Hepatocyte (in vitro differentiated cells): ENCODE data around the gene REEP6. TPM values are rescaled to one million over a fixed set of nuclear protein-coding genes. Genes with fewer than 3 reads are reported as not detected.

Experiments used
- DNase-seq: peaks from one replicate; pipeline ENCODE4 v3.0.0-alpha.2; 2016; ENCODE audit warnings: low spot score
- H2AFZ ChIP-seq: fragments of 200-600 bp; sonication (generic); 2 replicates; pipeline ENCODE4 v1.6.0; 2016; ENCODE audit warnings: antibody characterized with exemption, mild to moderate bottlenecking
- H3K27ac ChIP-seq: fragments of 200-600 bp; sonication (generic); 2 replicates; pipeline ENCODE4 v1.5.1; 2016; ENCODE audit warnings: mild to moderate bottlenecking
- H3K27me3 ChIP-seq: fragments of 200-600 bp; sonication (generic); 2 replicates; pipeline ENCODE4 v1.6.1; 2016
- H3K36me3 ChIP-seq: fragments of 200-600 bp; sonication (generic); replicated peaks from 2 replicates; pipeline ENCODE4 v1.5.1; 2016; ENCODE audit warnings: low read depth; ENCODE audit not compliant: insufficient read depth
- H3K4me1 ChIP-seq: fragments of 200-600 bp; sonication (generic); 2 replicates; pipeline ENCODE4 v1.5.1; 2016; ENCODE audit warnings: mild to moderate bottlenecking, moderate library complexity; ENCODE audit not compliant: insufficient read depth
- H3K4me2 ChIP-seq: fragments of 200-600 bp; sonication (generic); 2 replicates; pipeline ENCODE4 v1.6.0; 2016
- H3K4me3 ChIP-seq: fragments of 200-600 bp; sonication (generic); 2 replicates; pipeline ENCODE4 v1.5.1; 2016; ENCODE audit warnings: mild to moderate bottlenecking
- H3K79me2 ChIP-seq: fragments of 200-600 bp; sonication (generic); 2 replicates; pipeline ENCODE4 v1.6.0; 2017; ENCODE audit warnings: mild to moderate bottlenecking
- H3K9me2 ChIP-seq: fragments of 200-600 bp; sonication (generic); replicated peaks from 2 replicates; pipeline ENCODE4 v1.6.0; 2017; ENCODE audit warnings: mild to moderate bottlenecking; ENCODE audit not compliant: insufficient read depth
- H3K9me3 ChIP-seq: fragments of 200-600 bp; sonication (generic); 2 replicates; pipeline ENCODE4 v1.5.1; 2016; ENCODE audit warnings: low read depth, mild to moderate bottlenecking
- H4K20me1 ChIP-seq: fragments of 200-600 bp; sonication (generic); 2 replicates; pipeline ENCODE4 v1.6.0; 2016; ENCODE audit warnings: mild to moderate bottlenecking; ENCODE audit not compliant: insufficient read depth, poor library complexity, severe bottlenecking
- CTCF ChIP-seq: fragments of 200-600 bp; sonication (generic); IDR thresholded peaks from 2 replicates; pipeline ENCODE4 v1.5.1; 2016; ENCODE audit warnings: antibody characterized with exemption, mild to moderate bottlenecking; ENCODE audit not compliant: poor library complexity
- EZH2 ChIP-seq: fragments of 200-600 bp; sonication (generic); IDR thresholded peaks from 2 replicates; pipeline ENCODE4 v1.6.1; 2016; ENCODE audit warnings: antibody characterized with exemption, mild to moderate bottlenecking, borderline replicate concordance
- EZH2phosphoT487 ChIP-seq: fragments of 200-600 bp; sonication (generic); IDR thresholded peaks from one replicate; pipeline ENCODE4 v1.6.1; 2018; ENCODE audit warnings: antibody characterized with exemption, mild to moderate bottlenecking, low read depth, moderate library complexity; ENCODE audit not compliant: unreplicated experiment, severe bottlenecking
- WGBS: methylation state at CpG from one replicate; pipeline ENCODE4 v1.1.6; 2016; ENCODE audit warnings: low lambda C conversion rate; ENCODE audit errors: missing lambda C conversion rate; 5-methylcytosine and 5-hydroxymethylcytosine counted together
- polyA plus RNA-seq: library from polyadenylated mRNA; unstranded; fragments of >200 nt; fragmentation: Nextera tagmentation; extraction: Ambion mirVana; gene quantifications from 2 replicates; pipeline ENCODE4 v1.2.1, GENCODE V29; 2016
- total RNA-seq: library from RNA; depleted of rRNA; stranded (reverse); fragments of >200 nt; gene quantifications from 2 replicates; pipeline ENCODE4 v1.2.3, GENCODE V29; 2014

The REEP6 gene
- total and polyA plus RNA-seq, 2 experiments from 2014 or later, result 88.9 to 218 TPM

GRCh38 chr19:1503925-1504773, 13.2 kb downstream of the REEP6 start:
- DNase-seq, result no peak
- Histone ChIP-seq H3K9me3 (no peaks in the 10 kb centered on the region), H3K27me3 (no peaks in the 10 kb centered on the region), H3K4me3 (no peak overlapping the region), H3K36me3 (no peaks in the 10 kb centered on the region), H3K79me2 (no peaks in the 10 kb centered on the region), H3K27ac (no peak overlapping the region), H3K4me2 (peak overlapping the region; percentile 74), H4K20me1 (no peaks in the 10 kb centered on the region), H3K4me1 (peaks cover 7% of the 10 kb centered on the region), H2AFZ (no peak overlapping the region), H3K9me2 (no peaks in the 10 kb centered on the region)
- 68% methylated on average over 23 of the region's 23 CpGs for WGBS
- no peak for TF ChIP-seq EZH2phosphoT487
- TF ChIP-seq CTCF, result no peak

GRCh38 chr19:1505012-1505411, 14.0 kb downstream of the REEP6 start:
- no peak for DNase-seq
- Histone ChIP-seq H3K9me2 (no peaks in the 10 kb centered on the region), H2AFZ (no peak overlapping the region), H3K4me1 (peaks cover 15% of the 10 kb centered on the region), H3K4me3 (no peak overlapping the region), H3K36me3 (no peaks in the 10 kb centered on the region), H3K79me2 (no peaks in the 10 kb centered on the region), H3K27ac (no peak overlapping the region), H3K4me2 (no peak overlapping the region), H3K27me3 (no peaks in the 10 kb centered on the region), H4K20me1 (no peaks in the 10 kb centered on the region), H3K9me3 (no peaks in the 10 kb centered on the region)
- WGBS, result 86% methylated on average over 8 of the region's 8 CpGs
- TF ChIP-seq CTCF, result no peak

- no peaks in the 10 kb centered on the region for H3K27me3 ChIP-seq
- no peak for DNase-seq
- 95% methylated on average over 33 of the region's 45 CpGs for WGBS
Measured at GRCh38 chr19:1505991-1506881, 15.3 kb downstream of the REEP6 start.

More at GRCh38 chr19:1505991-1506881, 15.3 kb downstream of the REEP6 start:
- Histone ChIP-seq H3K9me2 (no peaks in the 10 kb centered on the region), H4K20me1 (no peaks in the 10 kb centered on the region), H2AFZ (no peak overlapping the region), H3K27ac (no peak overlapping the region), H3K36me3 (no peaks in the 10 kb centered on the region), H3K9me3 (no peaks in the 10 kb centered on the region), H3K4me1 (peaks cover 27% of the 10 kb centered on the region), H3K79me2 (no peaks in the 10 kb centered on the region), H3K4me2 (no peak overlapping the region), H3K4me3 (no peak overlapping the region)
- TF ChIP-seq EZH2 (no peak), CTCF (no peak), EZH2phosphoT487 (no peak)
